ENCODE measurements around the gene RPRD2.

Gene RPRD2

DNA sequence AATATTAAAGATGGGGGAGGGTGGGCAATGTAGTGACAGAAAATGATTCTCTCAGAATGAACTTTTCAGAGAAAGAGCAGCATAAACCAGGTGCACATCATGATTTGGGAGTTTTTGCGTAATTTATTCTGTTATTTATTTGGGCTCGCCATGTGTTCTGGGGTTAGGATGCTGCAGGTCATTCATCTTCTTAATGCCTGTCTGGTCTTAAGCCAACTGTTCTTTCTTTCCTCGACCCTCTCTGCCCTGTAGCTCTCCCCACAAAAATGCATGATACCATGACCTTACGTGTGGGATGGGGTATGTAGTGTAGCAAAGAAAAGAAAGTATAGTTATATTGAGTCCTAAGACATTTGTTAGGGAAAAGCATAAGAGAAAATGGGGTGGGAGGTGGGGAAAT, 110.9 kb downstream of the RPRD2 start:
- DNase-seq = no peak

- DNase-seq = no peak
These were observed 112.8 kb downstream of the RPRD2 start for GRCh38 chr1:150476754-150477153.

- DNase-seq = no peak
These were observed 113.4 kb downstream of the RPRD2 start for GRCh38 chr1:150477320-150477719.

DNA sequence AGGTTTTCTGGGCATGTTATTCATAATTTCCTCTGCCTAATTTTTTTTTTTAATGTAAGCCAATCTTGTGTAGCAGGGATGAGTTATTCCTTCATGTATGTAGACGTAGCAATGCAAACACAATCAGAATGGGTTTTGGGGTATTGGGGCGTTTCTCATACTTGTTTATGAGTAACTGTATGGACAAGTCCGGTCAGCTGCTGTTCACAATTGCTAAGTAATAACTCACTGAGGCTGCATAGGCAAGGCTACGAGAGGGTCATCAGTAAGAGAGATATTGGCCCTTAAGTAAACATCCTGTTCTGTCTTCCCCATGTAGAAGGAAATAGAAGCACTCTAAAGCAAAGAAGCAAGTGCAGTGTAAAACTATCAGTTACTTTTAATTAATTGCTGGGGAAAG, 113.8 kb downstream of the RPRD2 start:
- DNase-seq = no peak

- no peak for DNase-seq
These were observed 115.4 kb downstream of the RPRD2 start for GRCh38 chr1:150479370-150479769.

GRCh38 chr1:150479927-150480352, 116.0 kb downstream of the RPRD2 start:
- DNase-seq = no peak

DNA sequence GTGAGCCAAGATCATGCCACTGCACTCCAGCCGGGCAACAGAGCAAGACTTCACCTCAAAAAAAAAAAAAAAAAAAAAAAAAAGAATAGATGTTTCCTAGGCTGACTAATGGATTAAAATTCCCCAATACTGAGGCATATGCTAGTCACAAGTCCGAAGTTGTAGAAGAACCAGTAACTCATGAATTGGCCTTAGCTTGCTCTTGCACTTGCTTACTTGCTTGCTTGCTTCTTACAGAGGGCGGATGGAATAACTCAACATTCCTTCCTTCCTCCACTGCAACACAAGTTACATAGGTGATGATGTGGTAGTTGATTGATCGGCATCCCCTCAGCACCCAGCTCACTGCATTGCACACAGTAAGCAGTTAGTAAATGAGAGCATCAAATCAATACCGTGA, 120.5 kb downstream of the RPRD2 start:
- DNase-seq = no peak

DNA sequence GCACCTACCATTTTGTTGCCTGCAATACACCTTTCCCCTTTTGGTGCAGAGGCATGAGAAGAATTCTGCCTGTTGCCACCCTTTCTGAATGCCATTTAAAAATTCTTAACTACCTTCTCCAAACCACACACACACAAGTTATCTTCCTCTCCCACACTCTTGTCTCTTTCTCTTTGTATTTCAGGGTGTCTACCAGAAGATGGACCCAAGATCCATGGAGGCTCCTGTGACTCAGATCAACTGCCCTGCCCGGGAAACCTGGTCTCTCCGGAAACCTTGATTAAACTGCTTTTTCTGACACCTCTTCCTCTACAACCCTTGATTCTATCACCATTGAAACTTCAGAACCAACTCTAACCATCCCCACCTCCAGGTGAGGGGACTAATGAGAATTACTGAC, 120.9 kb downstream of the RPRD2 start:
- no peak for DNase-seq

DNA sequence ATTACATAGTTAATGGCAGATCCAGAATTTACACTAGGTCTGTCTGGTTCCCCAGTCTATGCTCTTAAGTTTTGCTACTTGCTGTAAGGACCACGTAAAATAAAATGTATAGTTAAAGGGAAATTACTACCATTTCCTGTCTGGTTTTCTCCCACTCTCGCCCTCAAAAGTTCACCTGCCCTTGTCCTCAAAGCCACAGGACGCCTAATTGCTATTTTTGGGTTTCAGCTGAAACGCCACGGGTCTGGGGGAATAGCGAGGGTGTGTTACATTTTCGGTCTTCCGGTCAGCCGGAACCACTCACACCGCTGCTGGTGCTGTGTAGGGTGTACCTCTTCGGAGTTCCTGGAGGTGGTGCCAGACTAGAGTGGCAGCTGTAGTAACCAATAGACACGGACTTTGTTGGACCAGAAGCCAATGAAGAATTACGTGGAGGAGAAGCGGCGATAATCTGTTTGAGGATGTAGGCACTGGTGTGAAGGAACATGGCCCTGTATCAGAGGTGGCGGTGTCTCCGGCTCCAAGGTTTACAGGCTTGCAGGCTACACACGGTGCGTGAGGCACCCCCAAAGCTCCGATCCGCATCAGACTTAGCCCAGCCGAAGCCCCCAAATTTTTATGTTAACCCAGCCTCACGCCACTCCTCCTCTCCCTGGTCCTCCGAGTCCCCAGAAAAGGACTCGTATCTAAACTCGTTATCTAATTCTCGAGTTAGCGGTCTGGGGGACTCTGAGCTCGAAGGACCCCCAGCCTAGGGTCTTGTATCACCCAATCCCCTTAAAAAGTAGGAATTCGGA, 123.2 kb downstream of the RPRD2 start, which contains the start of gene TARS2:
TARS2 (plus strand) TSS at position 454 of the 797 bp plus-strand sequence; CDS start at position 486, 32 bp downstream.
- peak; percentile 95 for DNase-seq

GRCh38 chr1:150487763-150488115, 123.8 kb downstream of the RPRD2 start:
- no peak for DNase-seq

GRCh38 chr1:150493175-150493574, 129.2 kb downstream of the RPRD2 start:
- DNase-seq = no peak

DNA sequence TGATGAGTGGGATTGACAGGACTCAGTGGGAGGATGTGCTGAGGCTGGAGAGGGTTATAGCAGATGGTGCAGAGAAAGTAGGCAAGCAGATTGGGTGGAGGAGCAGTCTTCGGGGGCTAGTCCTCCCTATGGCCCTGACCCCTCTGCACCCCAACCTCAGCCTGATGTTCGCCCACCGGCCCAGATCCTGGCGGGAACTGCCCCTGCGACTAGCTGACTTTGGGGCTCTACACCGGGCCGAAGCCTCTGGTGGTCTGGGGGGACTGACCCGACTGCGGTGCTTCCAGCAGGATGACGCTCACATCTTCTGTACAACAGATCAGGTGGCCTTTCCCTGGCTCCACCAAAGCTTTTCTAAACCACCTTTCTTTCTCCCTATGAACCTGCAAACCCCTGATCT, 134.4 kb downstream of the RPRD2 start:
- no peak for DNase-seq

- DNase-seq = no peak
These were observed 141.5 kb downstream of the RPRD2 start for GRCh38 chr1:150505431-150505830.

GRCh38 chr1:150507912-150508864, 144.2 kb downstream of the RPRD2 start, which contains the start of gene ECM1:
Gene ECM1 (plus strand): TSS chr1:150508109. CDS start chr1:150508210, 101 bp downstream.
- DNase-seq = no peak

DNA sequence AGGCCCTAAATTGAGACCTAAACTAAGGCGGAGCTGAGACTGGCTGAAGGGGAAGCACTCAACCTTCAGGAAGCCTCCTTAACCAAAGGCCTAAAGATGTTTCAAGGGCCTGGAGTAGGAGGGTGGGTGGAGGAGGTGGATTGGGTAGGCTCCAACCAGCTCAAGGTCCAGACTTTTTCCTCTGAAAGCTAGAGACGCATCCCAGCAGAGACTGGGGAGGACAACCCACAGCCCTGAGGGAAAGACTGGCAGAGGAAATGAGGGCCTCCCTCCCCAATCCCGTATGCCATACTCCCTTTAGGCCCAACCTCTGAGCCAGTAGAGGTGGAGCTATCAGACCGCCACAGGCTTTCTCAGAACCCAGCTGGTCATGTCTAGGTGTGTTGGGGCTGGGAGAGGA, 145.0 kb downstream of the RPRD2 start:
- DNase-seq = no peak

GRCh38 chr1:150511551-150511950, 147.6 kb downstream of the RPRD2 start:
- no peak for DNase-seq

GRCh38 chr1:150511985-150512660, 148.2 kb downstream of the RPRD2 start:
- no peak for DNase-seq

GRCh38 chr1:150512846-150513245, 148.9 kb downstream of the RPRD2 start:
- DNase-seq = no peak

DNA sequence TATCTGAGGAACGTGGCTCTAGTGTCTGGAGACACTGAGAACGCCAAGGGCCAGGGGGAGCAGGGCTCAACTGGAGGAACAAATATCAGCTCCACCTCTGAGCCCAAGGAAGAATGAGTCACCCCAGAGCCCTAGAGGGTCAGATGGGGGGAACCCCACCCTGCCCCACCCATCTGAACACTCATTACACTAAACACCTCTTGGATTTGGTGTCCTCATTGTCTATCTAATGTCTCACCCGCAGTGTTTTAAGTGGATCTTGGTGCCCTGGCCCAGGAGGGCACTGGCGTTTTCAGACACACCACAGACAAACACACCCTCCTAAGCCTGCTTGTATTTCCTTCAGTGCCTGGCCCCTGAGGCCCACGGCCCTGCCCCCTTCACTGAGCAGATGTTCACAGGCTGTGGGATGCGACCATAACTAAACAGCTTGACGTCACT, 149.4 kb downstream of the RPRD2 start:
- no peak for DNase-seq

DNA sequence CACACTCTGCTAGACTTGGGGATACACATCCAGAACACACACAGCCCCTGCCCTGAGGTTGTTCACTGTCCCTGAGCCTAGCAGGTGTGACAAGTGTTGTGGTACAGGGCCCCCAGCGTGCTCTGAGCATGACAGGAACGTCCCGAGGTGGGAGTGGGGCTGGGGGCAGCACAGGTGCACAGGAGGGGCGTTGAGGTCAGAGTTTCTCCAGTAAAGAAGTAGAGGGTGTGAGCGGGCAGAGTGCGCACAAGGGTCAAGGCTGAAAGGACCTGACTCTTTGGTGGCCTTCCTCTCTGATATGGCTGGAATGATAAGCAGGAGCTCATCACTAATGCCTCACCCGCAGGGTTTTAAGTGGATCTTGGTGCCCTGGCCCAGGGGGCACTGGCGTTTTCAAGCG, 150.3 kb downstream of the RPRD2 start:
- no peak for DNase-seq

DNA sequence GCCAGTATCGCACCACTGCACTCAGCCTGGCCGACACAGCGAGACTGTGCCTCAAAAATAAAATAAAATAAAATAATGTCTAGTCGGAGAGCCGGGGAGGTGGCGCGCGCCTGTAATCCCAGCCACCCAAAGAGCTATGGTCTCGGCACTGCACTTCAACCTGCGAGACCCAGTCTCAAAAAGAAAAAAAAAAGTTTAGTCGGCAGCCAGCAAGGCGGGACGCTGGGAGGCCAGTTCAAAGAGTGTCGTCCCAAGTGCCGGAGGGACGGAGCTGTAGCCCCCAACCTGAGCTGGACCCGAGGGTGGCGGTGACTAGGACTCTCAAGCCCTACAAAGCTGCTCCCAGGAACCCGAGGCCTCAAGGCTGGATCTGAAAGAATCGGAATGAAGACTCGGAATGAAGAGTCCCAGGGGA, 151.0 kb downstream of the RPRD2 start:
- DNase-seq = no peak

DNA sequence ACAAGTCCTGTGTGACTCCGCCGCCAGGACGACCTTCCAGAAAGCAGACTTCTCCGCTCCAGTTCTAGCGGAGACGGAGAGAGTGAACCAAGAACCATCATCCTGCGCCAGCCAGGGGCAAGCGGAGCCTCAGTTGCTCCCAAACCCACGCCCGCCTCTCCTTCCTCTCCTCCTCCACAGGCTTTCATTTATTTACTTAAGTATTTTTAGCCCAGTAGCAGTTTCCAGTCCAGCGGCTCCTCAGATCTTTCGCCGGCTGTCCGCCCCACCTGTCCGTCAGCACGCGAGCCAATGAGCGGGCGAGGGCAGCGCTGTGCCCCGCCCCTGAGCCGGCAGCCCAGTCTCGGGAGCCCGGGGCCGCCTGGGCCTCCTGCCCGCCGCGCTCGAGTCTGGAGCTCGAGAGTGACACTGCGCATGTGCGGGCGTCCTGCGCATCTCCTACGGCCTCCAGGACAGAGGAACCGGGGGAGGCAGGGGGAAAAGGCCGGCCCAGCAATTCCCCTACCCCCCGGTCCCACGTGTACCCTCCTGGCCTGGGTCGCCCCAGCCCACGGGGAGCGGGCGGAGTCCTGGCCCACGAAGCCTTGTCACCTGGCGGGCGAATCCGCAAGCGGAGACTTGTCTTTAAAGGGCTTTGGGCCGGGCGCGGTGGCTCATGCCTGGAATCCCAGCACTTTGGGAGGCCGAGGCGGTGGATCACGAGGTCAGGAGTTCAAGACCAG, 151.5 kb downstream of the RPRD2 start, which contains the start of gene FALEC:
FALEC (plus strand) TSS at position 425 of the 722 bp plus-strand sequence.
- peak; percentile 92 for DNase-seq
